SK-N-SH treated with all-trans-retinoic acid at 6 μM for 48 hours (cell line): ENCODE data around the gene CASP10.

ENCODE experiments used
- ATAC-seq: fragments of 200-7000 bp; cut with Tn5 transposase; 3 replicates; pipeline ENCODE4 v1.9.1; 2020; ENCODE audit warnings: mild to moderate bottlenecking, moderate library complexity
- BACH2 ChIP-seq: fragments of 250-450 bp; sonication (Bioruptor Pico); IDR thresholded peaks from 2 replicates; pipeline ENCODE4 v1.9.0; 2021; ENCODE audit warnings: mild to moderate bottlenecking, borderline replicate concordance
- CSDC2 ChIP-seq: fragments of 250-450 bp; sonication (Bioruptor Pico); IDR thresholded peaks from 2 replicates; pipeline ENCODE4 v1.5.0; 2020; ENCODE audit warnings: mild to moderate bottlenecking, moderate library complexity
- CSRNP3 ChIP-seq: fragments of 250-450 bp; sonication (Bioruptor Pico); IDR thresholded peaks from 2 replicates; pipeline ENCODE4 v1.5.1; 2021; ENCODE audit warnings: mild to moderate bottlenecking, moderate library complexity
- GLIS3 ChIP-seq: fragments of 250-450 bp; sonication (Bioruptor Pico); IDR thresholded peaks from 2 replicates; pipeline ENCODE4 v1.5.0; 2020; ENCODE audit warnings: mild to moderate bottlenecking, moderate library complexity
- ISL1 ChIP-seq: fragments of 250-450 bp; sonication (Bioruptor Pico); IDR thresholded peaks from 2 replicates; pipeline ENCODE4 v2.1.2; 2022; ENCODE audit warnings: mild to moderate bottlenecking, moderate library complexity
- OSR1 ChIP-seq: fragments of 250-450 bp; sonication (Bioruptor Pico); IDR thresholded peaks from 2 replicates; pipeline ENCODE4 v1.8.0; 2022; ENCODE audit warnings: moderate library complexity, mild to moderate bottlenecking, inconsistent platforms
- POU6F1 ChIP-seq: fragments of 250-450 bp; sonication (Bioruptor Pico); IDR thresholded peaks from 2 replicates; pipeline ENCODE4 v1.8.0; 2021; ENCODE audit warnings: low read depth, mild to moderate bottlenecking, moderate library complexity, borderline replicate concordance
- PPARA ChIP-seq: fragments of 250-450 bp; sonication (Bioruptor Pico); IDR thresholded peaks from 2 replicates; pipeline ENCODE4 v1.5.0; 2020; ENCODE audit warnings: mild to moderate bottlenecking, borderline replicate concordance
- RARB ChIP-seq: fragments of 250-450 bp; sonication (Bioruptor Pico); IDR thresholded peaks from 2 replicates; pipeline ENCODE4 v1.8.0; 2021; ENCODE audit warnings: mild to moderate bottlenecking, moderate library complexity
- SNAI2 ChIP-seq: fragments of 250-450 bp; sonication (Bioruptor Pico); IDR thresholded peaks from 2 replicates; pipeline ENCODE4 v1.5.0; 2020; ENCODE audit warnings: mild to moderate bottlenecking, moderate library complexity
- TCF4 ChIP-seq: fragments of 250-450 bp; sonication (Bioruptor Pico); IDR thresholded peaks from 2 replicates; pipeline ENCODE4 v1.8.0; 2021; ENCODE audit warnings: mild to moderate bottlenecking, moderate library complexity, borderline replicate concordance
- TOX ChIP-seq: fragments of 250-450 bp; sonication (Bioruptor Pico); IDR thresholded peaks from 2 replicates; pipeline ENCODE4 v1.8.0; 2021; ENCODE audit warnings: mild to moderate bottlenecking, moderate library complexity, borderline replicate concordance
- ZC3H10 ChIP-seq: fragments of 250-450 bp; sonication (Bioruptor Pico); IDR thresholded peaks from 2 replicates; pipeline ENCODE4 v1.5.1; 2021; ENCODE audit warnings: mild to moderate bottlenecking, moderate library complexity
- ZFP3 ChIP-seq: fragments of 250-450 bp; sonication (Bioruptor Pico); IDR thresholded peaks from 2 replicates; pipeline ENCODE4 v1.5.0; 2020; ENCODE audit warnings: mild to moderate bottlenecking, moderate library complexity
- ZNF70 ChIP-seq: fragments of 450-650 bp; formaldehyde crosslinking; IDR thresholded peaks from 2 replicates; pipeline ENCODE4 v1.5.0; 2020; ENCODE audit warnings: mild to moderate bottlenecking, moderate library complexity
- ZNF8 ChIP-seq: fragments of 450-650 bp; formaldehyde crosslinking; IDR thresholded peaks from 2 replicates; pipeline ENCODE4 v1.5.0; 2020; ENCODE audit warnings: mild to moderate bottlenecking, moderate library complexity
- TF ChIP-seq, protein P1 (sequence below): fragments of 250-450 bp; sonication (Bioruptor Pico); IDR thresholded peaks from 2 replicates; pipeline ENCODE4 v1.8.0; 2020; ENCODE audit warnings: mild to moderate bottlenecking, moderate library complexity, borderline replicate concordance
- TF ChIP-seq, protein P2 (sequence below): fragments of 250-450 bp; sonication (Bioruptor Pico); IDR thresholded peaks from 2 replicates; pipeline ENCODE4 v1.5.1; 2020; ENCODE audit warnings: low read depth, mild to moderate bottlenecking, moderate library complexity

Gene CASP10

GRCh38 chr2:201257956-201258665, 75.2 kb downstream of the CASP10 start (continued):
- no peak for TF ChIP-seq POU6F1 (CRISPR knock-in tag)

DNA sequence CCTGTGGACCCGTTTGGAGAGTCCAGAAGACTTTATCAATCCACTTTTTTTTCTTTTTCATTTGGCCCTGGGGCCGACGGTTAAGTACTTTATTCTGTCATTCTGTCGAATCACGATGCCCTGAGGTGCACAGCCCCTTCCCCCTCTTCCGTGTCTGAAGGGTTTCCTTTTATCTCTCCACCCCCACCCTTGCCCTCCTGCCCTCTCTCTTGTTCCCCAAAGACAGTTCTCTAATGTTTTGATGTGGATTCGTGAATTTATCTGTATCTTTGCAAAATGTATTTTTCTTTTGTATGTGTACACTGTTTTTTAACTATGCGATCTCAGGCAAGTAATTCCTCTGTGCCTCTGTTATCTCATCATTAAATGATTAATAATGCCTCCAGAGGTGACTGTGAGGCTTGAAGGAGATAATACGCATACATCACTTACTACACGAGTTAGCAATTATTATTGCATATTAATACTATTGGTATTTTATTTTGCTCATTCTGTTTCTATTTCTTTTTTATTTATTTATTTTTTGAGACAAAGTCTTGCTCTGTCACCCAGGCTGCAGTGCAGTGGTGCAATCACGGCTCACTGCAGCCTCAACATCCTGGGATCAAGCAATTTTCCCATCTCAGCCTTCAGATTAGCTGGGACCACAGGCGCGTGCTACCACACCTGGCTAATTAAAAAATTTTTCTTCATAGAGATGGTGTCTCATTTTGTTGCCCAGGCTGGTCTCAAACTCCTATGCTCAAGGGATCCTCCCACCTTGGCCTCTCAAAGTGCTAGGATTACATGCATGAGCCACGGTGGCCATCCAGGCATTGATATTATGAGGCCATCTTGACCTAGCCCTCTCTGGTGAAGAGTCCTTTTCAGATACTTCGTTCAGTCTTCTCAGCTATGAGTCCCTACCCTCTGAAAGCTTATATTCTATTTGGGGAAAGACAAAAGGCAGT, 76.0 kb downstream of the CASP10 start:
- ATAC-seq, result no peak; the same call in 2 of the 3 replicates
- TF ChIP-seq ZC3H10 (CRISPR knock-in tag), result no peak

DNA sequence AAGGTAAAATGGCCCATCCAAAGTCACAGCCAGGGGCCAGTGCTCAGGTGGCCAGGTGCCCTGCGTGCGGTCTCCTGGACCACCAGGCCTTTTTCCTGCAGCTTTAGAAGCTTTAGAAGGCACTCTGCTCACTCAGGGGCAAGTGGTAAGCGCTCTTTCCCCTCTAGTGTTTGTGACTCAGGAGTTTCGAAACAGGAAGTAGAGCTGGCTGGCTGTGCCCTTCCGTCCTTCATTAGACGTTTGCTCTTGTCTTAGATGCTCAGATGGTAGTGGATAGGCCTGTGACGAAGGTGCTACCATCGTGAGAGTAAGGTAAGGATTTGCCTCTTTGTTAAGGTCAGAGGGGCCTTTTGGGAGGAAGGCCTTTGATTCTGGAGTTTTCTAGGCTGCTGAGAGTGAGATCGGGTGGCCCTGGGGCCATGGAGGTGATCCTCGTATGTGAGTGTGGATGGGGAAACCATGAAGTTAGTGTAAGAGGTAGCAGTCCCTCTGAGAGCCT, 77.4 kb downstream of the CASP10 start, which contains the start of gene CASP8:
TSS of gene CASP8 (plus strand) at position 235 of the 499 bp plus-strand sequence. CDS start 5,951 bp downstream, outside the sequence.
- TF ChIP-seq BACH2 (CRISPR knock-in tag), result no peak
- TF ChIP-seq TCF4 (CRISPR knock-in tag), result no peak
- no peak for TF ChIP-seq ZNF8
- no peak for TF ChIP-seq ISL1 (CRISPR knock-in tag)
- no peak for TF ChIP-seq OSR1 (CRISPR knock-in tag)
- TF ChIP-seq POU6F1 (CRISPR knock-in tag), result no peak
- no peak for TF ChIP-seq ZC3H10 (CRISPR knock-in tag)
- TF ChIP-seq TOX (CRISPR knock-in tag), result no peak
- no peak for TF ChIP-seq ZFP3 (CRISPR knock-in tag)
- TF ChIP-seq SNAI2 (CRISPR knock-in tag), result no peak
- TF ChIP-seq, protein P1, sequence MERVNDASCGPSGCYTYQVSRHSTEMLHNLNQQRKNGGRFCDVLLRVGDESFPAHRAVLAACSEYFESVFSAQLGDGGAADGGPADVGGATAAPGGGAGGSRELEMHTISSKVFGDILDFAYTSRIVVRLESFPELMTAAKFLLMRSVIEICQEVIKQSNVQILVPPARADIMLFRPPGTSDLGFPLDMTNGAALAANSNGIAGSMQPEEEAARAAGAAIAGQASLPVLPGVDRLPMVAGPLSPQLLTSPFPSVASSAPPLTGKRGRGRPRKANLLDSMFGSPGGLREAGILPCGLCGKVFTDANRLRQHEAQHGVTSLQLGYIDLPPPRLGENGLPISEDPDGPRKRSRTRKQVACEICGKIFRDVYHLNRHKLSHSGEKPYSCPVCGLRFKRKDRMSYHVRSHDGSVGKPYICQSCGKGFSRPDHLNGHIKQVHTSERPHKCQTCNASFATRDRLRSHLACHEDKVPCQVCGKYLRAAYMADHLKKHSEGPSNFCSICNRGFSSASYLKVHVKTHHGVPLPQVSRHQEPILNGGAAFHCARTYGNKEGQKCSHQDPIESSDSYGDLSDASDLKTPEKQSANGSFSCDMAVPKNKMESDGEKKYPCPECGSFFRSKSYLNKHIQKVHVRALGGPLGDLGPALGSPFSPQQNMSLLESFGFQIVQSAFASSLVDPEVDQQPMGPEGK (CRISPR knock-in tag), result no peak
- TF ChIP-seq CSDC2 (CRISPR knock-in tag), result no peak
- no peak for ATAC-seq

GRCh38 chr2:201261471-201261870, 78.5 kb downstream of the CASP10 start:
- TF ChIP-seq CSRNP3 (no peak), BACH2 (CRISPR knock-in tag) (no peak)
- TF ChIP-seq, protein P1 (CRISPR knock-in tag), result no peak
- ATAC-seq, result no peak

DNA sequence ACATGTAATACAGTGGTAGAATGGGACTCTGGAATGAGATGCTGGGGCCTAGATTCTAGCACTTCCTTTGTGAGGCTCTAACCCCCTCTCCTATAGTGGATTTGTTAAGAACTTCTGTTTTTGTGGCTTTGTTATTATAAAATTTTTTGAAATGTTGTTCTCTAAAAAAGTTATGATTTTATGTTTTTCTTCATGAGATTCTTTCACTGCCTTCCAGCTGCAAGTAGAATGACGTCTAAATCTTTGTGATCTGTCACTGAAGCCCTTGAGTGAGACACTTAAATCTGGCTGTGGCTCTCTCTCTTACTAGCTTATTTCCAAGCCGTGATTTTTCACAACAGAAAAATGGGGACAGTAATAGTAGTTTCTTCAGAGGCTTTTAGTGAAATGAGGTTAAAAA, 79.0 kb downstream of the CASP10 start:
- TF ChIP-seq, protein P2, sequence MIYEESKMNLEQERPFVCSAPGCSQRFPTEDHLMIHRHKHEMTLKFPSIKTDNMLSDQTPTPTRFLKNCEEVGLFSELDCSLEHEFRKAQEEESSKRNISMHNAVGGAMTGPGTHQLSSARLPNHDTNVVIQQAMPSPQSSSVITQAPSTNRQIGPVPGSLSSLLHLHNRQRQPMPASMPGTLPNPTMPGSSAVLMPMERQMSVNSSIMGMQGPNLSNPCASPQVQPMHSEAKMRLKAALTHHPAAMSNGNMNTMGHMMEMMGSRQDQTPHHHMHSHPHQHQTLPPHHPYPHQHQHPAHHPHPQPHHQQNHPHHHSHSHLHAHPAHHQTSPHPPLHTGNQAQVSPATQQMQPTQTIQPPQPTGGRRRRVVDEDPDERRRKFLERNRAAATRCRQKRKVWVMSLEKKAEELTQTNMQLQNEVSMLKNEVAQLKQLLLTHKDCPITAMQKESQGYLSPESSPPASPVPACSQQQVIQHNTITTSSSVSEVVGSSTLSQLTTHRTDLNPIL, result no peak
- TF ChIP-seq RARB (no peak), PPARA (no peak), GLIS3 (no peak), POU6F1 (CRISPR knock-in tag) (no peak), TCF4 (CRISPR knock-in tag) (no peak), ZNF70 (CRISPR knock-in tag) (no peak), BACH2 (CRISPR knock-in tag) (no peak)
- no peak for ATAC-seq
